ENCODE measurements around the gene OPA3.

The OPA3 gene

GRCh38 chr19:45599286-45599685 lies 14.7 kb upstream of the OPA3 start:
- no peaks in the 10 kb centered on the region for H3K36me3 ChIP-seq (ENCODE audit: insufficient read depth)
- no peak overlapping the region for H3K27ac ChIP-seq
- no peak overlapping the region for H2AFZ ChIP-seq (ENCODE audit: low read depth)
- H3K4me3 ChIP-seq (IDR thresholded peaks at IDR 0.05; ENCODE audit: insufficient read depth, low read depth, low read length) = no peak overlapping the region
- H3K79me2 ChIP-seq (ENCODE audit: insufficient read depth, low read depth) = no peaks in the 10 kb centered on the region
- no peak overlapping the region for H3K9ac ChIP-seq
- H4K20me1 ChIP-seq (ENCODE audit: insufficient read depth) = no peaks in the 10 kb centered on the region
- H3K4me1 ChIP-seq (ENCODE audit: low read depth, poor library complexity, severe bottlenecking) = no peaks in the 10 kb centered on the region
- no peak overlapping the region for H3K4me2 ChIP-seq
- TF ChIP-seq, protein P1, sequence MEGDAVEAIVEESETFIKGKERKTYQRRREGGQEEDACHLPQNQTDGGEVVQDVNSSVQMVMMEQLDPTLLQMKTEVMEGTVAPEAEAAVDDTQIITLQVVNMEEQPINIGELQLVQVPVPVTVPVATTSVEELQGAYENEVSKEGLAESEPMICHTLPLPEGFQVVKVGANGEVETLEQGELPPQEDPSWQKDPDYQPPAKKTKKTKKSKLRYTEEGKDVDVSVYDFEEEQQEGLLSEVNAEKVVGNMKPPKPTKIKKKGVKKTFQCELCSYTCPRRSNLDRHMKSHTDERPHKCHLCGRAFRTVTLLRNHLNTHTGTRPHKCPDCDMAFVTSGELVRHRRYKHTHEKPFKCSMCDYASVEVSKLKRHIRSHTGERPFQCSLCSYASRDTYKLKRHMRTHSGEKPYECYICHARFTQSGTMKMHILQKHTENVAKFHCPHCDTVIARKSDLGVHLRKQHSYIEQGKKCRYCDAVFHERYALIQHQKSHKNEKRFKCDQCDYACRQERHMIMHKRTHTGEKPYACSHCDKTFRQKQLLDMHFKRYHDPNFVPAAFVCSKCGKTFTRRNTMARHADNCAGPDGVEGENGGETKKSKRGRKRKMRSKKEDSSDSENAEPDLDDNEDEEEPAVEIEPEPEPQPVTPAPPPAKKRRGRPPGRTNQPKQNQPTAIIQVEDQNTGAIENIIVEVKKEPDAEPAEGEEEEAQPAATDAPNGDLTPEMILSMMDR (conservative IDR thresholded peaks at IDR 0.05; ENCODE audit: low read depth, low read length) = no peak
- H3K27me3 ChIP-seq (ENCODE audit: insufficient read depth, low read depth) = peaks cover 85% of the 10 kb centered on the region

GRCh38 chr19:45598267-45599001 lies 13.8 kb upstream of the OPA3 start:
- no peak overlapping the region for H3K9ac ChIP-seq
- H3K4me1 ChIP-seq (ENCODE audit: low read depth, poor library complexity, severe bottlenecking) = no peaks in the 10 kb centered on the region
- H3K4me3 ChIP-seq (IDR thresholded peaks at IDR 0.05; ENCODE audit: insufficient read depth, low read depth, low read length) = no peak overlapping the region
- no peak overlapping the region for H3K27ac ChIP-seq
- H4K20me1 ChIP-seq (ENCODE audit: insufficient read depth) = no peaks in the 10 kb centered on the region
- H3K27me3 ChIP-seq (ENCODE audit: insufficient read depth, low read depth) = peaks cover 93% of the 10 kb centered on the region
- H2AFZ ChIP-seq (ENCODE audit: low read depth) = no peak overlapping the region
- no peaks in the 10 kb centered on the region for H3K36me3 ChIP-seq (ENCODE audit: insufficient read depth)
- no peak overlapping the region for H3K4me2 ChIP-seq
- H3K79me2 ChIP-seq (ENCODE audit: insufficient read depth, low read depth) = no peaks in the 10 kb centered on the region
- TF ChIP-seq, protein P1 (conservative IDR thresholded peaks at IDR 0.05; ENCODE audit: low read depth, low read length) = no peak

DNA sequence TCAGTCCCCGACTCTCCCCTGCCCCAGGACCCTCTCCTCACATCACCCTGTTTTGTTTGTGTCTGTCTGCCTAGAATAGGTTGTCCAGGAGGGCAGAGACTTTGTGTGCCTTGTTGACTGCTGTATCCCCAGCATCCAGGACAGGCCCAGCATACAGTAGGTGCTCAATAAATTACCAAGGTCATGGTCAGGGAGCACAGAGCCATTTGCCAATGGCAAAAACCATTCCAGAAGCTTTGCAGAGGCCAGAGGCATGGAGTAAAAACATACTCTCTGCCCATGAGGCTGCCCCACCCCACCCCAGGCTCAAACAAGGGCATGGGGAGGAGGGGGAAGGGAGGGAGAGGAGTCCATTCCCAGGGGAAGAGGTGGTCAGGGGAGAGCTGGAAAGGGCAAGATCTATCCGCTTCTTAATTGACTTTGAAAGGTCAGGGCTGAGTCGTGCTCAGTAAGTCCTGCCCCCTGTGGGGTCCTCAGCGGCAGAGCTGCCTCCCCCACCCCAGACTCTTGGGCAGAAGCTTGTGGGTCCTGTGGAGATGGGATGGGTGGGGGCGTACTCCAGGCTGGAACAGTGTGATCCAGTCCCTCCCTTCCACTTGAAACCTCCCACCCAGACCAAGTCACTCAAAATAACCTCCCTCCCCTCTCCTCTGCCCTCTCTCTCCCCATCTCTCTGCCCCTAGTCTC lies 13.0 kb upstream of the OPA3 start:
- Histone ChIP-seq H3K4me2 (no peak overlapping the region), H3K36me3 (ENCODE audit: insufficient read depth) (no peaks in the 10 kb centered on the region), H3K4me3 (IDR thresholded peaks at IDR 0.05; ENCODE audit: insufficient read depth, low read depth, low read length) (no peak overlapping the region), H3K79me2 (ENCODE audit: insufficient read depth, low read depth) (no peaks in the 10 kb centered on the region), H3K4me1 (ENCODE audit: low read depth, poor library complexity, severe bottlenecking) (no peaks in the 10 kb centered on the region), H2AFZ (ENCODE audit: low read depth) (no peak overlapping the region), H3K27ac (no peak overlapping the region), H4K20me1 (ENCODE audit: insufficient read depth) (no peaks in the 10 kb centered on the region), H3K9ac (no peak overlapping the region), H3K27me3 (ENCODE audit: insufficient read depth, low read depth) (peaks cover 95% of the 10 kb centered on the region)
- TF ChIP-seq, protein P1 (conservative IDR thresholded peaks at IDR 0.05; ENCODE audit: low read depth, low read length) = no peak

GRCh38 chr19:45595814-45596213 lies 11.2 kb upstream of the OPA3 start:
- Histone ChIP-seq H3K9ac (no peak overlapping the region), H3K4me3 (IDR thresholded peaks at IDR 0.05; ENCODE audit: insufficient read depth, low read depth, low read length) (no peak overlapping the region), H3K4me2 (no peak overlapping the region), H3K27ac (no peak overlapping the region), H3K79me2 (ENCODE audit: insufficient read depth, low read depth) (no peaks in the 10 kb centered on the region), H4K20me1 (ENCODE audit: insufficient read depth) (no peaks in the 10 kb centered on the region), H3K36me3 (ENCODE audit: insufficient read depth) (no peaks in the 10 kb centered on the region), H3K27me3 (ENCODE audit: insufficient read depth, low read depth) (peaks cover 93% of the 10 kb centered on the region), H2AFZ (ENCODE audit: low read depth) (no peak overlapping the region), H3K4me1 (ENCODE audit: low read depth, poor library complexity, severe bottlenecking) (peaks cover 3% of the 10 kb centered on the region)
- TF ChIP-seq, protein P1 (conservative IDR thresholded peaks at IDR 0.05; ENCODE audit: low read depth, low read length) = no peak
